ENCODE data around the gene TIMM17B.

DNA sequence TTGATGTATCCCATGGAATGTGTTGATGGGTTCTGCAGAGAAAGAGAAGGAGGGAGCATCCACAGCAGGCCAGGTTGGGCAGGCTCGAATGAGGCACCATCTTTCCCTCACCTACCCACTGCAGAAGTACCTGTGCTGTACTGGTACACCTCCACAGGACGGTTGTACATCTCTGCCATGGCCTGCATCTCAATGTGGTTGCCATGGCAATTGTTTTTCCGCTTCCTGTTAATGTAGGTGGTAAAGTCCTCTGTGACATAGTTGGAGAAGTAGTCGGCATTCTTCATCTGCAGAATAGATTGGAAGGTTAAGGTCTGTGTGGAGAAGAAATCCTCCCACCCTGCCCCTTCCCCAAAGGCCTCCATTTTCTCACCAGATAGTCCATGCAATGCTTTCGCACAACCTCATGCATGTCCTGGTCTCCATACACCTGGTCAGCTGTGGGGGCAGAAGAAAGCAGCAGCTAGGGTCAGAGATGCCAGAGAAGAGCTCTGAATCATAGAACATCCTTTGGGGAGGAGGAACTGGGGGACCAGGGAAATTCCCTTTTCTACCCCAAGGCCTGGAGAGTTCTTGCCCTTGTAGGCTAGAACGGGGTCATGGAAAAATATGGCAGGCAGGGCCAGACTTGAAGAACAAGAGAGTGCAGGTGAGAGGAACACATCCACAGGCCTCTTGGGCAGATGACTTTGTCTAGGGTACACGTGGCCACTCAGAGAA is 37.2 kb upstream of the TIMM17B start:
- TF ChIP-seq POLR2A (IDR thresholded peaks at IDR 0.05; ENCODE audit: low read length) = no peak
- TF ChIP-seq GATA1 (IDR thresholded peaks at IDR 0.05; ENCODE audit: low read depth, low read length) = no peak
